ENCODE results near the gene MCRIP2. TPM values are rescaled to one million over a fixed set of nuclear protein-coding genes. Genes with fewer than 3 reads are reported as not detected.

MCRIP2 gene
- total RNA-seq, 4 donors from 2014 or later, result 19.2 to 60.7 (median 39.7) TPM

DNA sequence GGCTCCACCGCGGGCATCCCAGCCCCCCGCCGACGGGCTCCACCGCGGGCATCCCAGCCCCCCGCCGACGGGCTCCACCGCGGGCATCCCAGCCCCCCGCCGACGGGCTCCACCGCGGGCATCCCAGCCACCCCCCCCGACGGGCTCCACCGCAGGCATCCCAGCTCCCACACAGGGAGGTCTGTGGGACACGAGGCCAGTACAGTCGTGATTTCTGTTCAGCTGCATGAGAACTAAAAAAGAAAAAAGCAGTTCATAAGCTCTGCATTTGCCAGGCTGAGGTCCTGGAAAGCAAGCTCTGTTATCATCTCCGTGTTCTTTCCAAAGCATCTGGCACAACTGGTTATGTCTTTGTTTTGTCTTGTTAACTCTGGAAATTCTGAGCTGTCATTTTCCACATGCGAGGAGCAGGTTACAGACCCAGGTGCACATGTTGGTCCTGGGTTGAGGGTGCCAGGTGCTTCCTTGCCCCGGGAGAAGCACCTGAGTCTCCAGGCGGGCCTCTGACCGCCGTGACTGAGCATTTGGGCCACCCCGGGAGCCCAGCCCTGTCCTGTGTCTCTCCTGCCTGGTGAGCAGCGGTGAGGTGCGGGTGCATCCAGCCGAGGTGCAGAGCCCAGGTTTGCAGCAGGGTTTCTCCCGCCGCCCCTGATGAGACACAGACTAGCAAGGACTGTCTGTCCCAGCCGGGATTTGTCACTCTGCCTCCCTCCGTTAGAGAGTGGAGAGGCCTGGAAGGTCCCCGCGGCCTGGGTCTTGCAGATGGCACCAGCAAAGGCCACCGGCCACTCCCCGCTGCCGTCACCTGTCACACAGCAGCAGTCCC, 20.7 kb upstream of the MCRIP2 start:
- TF ChIP-seq, protein P1, sequence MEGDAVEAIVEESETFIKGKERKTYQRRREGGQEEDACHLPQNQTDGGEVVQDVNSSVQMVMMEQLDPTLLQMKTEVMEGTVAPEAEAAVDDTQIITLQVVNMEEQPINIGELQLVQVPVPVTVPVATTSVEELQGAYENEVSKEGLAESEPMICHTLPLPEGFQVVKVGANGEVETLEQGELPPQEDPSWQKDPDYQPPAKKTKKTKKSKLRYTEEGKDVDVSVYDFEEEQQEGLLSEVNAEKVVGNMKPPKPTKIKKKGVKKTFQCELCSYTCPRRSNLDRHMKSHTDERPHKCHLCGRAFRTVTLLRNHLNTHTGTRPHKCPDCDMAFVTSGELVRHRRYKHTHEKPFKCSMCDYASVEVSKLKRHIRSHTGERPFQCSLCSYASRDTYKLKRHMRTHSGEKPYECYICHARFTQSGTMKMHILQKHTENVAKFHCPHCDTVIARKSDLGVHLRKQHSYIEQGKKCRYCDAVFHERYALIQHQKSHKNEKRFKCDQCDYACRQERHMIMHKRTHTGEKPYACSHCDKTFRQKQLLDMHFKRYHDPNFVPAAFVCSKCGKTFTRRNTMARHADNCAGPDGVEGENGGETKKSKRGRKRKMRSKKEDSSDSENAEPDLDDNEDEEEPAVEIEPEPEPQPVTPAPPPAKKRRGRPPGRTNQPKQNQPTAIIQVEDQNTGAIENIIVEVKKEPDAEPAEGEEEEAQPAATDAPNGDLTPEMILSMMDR (IDR thresholded peaks at IDR 0.05; ENCODE audit: low read depth), result no peak

DNA sequence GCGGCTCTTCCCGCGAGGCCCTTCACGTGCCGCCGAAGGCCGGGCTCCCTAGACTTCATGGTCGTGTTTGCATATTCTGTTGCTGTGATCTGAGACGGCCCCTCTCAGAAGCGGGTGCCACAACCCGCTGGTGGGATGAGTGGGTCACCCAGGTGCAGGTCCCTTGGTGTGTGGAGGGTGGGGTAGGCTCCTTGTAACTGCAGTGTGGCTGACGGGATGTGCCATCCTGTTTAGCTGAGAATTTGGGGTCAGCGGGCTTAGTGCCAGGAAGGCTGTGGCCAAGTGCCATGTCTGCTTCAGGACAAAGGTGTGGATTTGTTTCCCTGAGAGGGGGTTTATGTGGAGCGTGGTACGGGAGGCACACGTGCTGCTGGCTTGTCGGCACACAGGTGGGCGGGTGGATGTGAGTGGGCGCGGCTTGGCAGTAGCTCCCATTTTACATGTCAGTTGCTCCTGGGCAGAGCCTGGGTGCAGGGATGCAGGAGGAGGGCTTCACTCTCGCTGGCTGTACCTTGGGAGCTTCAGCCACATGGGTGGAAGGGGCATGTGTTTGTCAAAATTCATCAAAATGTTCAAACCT, 20.0 kb upstream of the MCRIP2 start:
- TF ChIP-seq, protein P1 (IDR thresholded peaks at IDR 0.05; ENCODE audit: low read depth), result no peak

DNA sequence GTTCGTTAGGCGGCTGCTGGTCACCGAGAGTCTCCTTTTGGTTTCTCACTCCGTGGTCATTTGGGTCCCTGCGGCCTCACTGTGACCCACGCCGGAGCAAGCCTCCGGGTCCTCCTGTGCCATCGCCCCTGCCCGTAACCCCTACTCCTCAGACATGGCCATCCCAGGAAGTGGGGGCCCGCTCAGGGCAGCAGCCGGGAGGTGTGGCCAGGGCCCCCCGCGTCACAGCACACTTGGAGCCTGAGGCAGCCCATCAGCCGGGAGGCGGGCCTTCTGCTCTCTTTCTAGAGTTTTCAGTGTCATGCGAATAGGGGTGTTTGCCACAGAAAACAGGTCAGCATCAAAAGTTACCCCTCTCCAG, 18.7 kb upstream of the MCRIP2 start:
- TF ChIP-seq, protein P1 (IDR thresholded peaks at IDR 0.05; ENCODE audit: low read depth), result no peak

DNA sequence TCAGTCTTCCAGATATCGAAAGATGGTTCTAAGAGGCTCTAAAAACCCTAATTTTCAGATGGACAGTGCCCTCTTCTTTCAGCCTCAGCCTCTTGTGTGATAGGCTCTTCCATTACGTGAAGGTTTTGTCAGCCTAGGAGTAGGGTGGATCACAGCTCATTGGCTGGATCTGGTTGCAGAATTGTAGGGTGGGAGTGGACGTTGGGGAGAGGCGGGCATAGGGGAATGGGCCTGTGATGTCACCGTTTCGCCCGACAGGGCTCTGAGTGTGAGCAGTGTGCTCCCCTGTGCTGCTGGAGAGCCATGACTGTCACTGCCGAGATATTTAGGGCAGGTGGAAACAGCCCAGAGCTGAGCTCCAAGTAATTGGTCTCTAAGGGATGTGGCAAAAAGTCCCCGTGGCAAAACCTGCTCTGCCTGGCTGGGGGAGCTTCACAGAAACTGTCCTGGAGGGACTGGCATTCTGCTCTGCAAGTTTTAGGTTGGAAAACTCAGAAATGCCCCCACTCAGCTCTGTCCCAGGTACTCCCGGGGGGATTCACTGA, 17.0 kb upstream of the MCRIP2 start:
- TF ChIP-seq, protein P1 (IDR thresholded peaks at IDR 0.05; ENCODE audit: low read depth), result no peak

DNA sequence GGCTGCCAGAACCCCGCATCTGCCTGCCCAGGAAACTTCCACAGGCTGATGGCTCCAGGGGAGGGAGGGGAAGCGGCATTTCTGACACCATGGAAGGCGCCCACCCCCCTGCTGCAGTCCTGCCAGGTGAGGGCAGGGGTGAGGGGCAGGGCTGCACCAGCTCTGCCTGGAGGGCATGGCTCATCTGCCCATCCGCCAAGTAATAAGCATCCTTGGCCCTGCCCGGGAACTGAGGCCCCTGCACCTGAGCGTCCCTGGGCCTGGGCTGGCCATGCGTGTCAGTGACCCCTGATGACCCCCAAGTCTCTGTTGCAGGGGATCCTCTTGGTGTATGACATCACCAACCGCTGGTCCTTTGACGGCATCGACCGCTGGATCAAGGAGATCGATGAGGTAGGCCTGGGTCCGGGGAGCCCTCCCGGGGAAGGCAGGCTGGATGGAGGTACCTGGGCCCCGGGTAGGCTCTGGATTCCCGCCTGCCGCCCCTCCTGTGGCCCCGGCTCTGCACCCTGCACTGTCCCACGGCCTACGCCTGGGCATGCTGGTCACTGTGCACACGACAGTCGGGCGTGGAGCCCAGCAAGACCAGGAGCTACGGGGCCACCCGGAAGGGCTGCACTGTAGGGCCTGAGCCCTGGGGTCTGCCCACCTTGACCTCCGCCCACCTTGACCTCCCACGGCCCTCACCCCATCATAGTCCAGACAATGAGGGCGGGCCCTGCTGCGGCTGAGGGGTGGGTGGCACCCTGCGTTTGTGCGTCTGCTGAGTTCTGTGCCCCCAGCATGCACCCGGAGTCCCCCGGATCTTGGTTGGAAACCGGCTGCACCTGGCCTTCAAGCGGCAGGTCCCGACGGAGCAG, 16.3 kb upstream of the MCRIP2 start:
- TF ChIP-seq, protein P1 (IDR thresholded peaks at IDR 0.05; ENCODE audit: low read depth), result no peak

DNA sequence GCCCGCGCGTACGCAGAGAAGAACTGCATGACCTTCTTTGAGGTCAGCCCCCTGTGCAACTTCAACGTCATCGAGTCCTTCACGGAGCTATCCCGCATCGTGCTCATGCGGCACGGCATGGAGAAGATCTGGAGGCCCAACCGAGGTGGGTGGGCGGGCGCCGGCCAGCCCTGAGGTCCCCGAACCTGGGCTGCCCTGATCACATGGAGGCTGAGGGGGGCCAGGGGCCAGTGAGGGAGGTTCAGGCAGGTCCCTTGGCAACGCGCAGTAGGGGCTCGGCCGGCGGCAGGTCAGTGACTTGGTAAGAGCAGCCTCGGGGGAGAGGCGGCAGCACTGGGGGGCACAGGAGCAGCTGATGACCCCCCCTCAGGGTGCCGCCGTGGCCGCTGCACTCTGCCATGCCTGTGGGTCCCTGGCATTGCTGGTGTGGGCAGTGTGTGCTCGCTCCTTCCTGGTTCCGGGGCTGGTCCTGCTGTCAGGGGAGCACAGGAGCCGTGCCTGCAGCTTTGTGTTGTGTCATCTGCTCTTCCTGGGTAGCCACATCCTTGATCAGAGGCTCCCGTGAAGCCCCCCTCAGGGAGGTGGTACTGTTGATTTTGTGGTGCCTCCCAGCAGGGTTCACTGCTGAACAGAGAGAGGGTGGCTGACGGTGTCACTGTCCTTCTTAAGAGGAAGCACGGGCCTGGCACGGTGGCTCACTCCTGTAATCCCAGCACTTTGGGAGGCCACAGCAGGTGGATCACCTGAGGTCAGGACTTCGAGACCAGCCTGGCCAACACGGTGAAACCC, 15.5 kb upstream of the MCRIP2 start:
- TF ChIP-seq, protein P1 (IDR thresholded peaks at IDR 0.05; ENCODE audit: low read depth), result no peak

Measured in subcutaneous adipose tissue (tissue), 4 donors.